B cell (primary cell): ENCODE results near the gene ESR2. TPM values are rescaled to one million over a fixed set of nuclear protein-coding genes. Genes with fewer than 3 reads are reported as not detected.

Source experiments
- ATAC-seq: fragments of 200-7000 bp; cut with Tn5 transposase; one replicate; pipeline ENCODE4 v1.10.0; 2021; ENCODE audit warnings: low read depth, mild to moderate bottlenecking, moderate number of reproducible peaks, moderate library complexity
- CTCF ChIA-PET: fragments of 350-600 bp; sonication (Branson Sonifier 250); formaldehyde crosslinking; loops from one replicate; lab custom pipeline; 2021; ENCODE audit warnings: antibody characterized with exemption, inconsistent platforms; lab: Charles Lee
- POLR2A ChIA-PET: fragments of 350-600 bp; sonication (Branson Sonifier 250); formaldehyde crosslinking; loops from one replicate; lab custom pipeline; 2021; ENCODE audit warnings: antibody characterized with exemption; lab: Charles Lee
- DNase-seq: peaks from one replicate; pipeline ENCODE4 v3.0.0; 2013
- H2AFZ ChIP-seq: 2 replicates; pipeline ENCODE4 v1.6.1; 2012; ENCODE audit warnings: mild to moderate bottlenecking, low read depth, low read length; ENCODE audit not compliant: insufficient read depth, poor library complexity, severe bottlenecking
- H3K27ac ChIP-seq, 2 donors: 1 replicate in 1 of 2; 2 replicates in 1 of 2; pipeline ENCODE4 v1.5.1; 2012 to 2013; ENCODE audit warnings: low read length in 2 of 2, mild to moderate bottlenecking in 2 of 2, moderate library complexity in 1 of 2
- H3K27me3 ChIP-seq, 4 experiments: fragments of 200-600 bp in 1 of 4; sonication (generic) in 1 of 4; replicated peaks in 1 of 4; 1 replicate in 2 of 4; 2 replicates in 2 of 4; pipeline versions ENCODE4 v1.6.1 to v1.7.0; 2013 to 2016; ENCODE audit warnings: low read length in 3 of 4, mild to moderate bottlenecking in 2 of 4, mixed read lengths in 1 of 4, moderate library complexity in 1 of 4; ENCODE audit not compliant: insufficient read depth in 4 of 4, control insufficient read depth in 3 of 4; ENCODE audit errors: control extremely low read depth in 1 of 4
- H3K36me3 ChIP-seq, 2 experiments: replicated peaks in 1 of 2; 1 replicate in 1 of 2; 2 replicates in 1 of 2; pipeline versions ENCODE4 v1.6.1 to v1.7.1; 2013; ENCODE audit warnings: low read length in 1 of 2; ENCODE audit not compliant: insufficient read depth in 2 of 2, control insufficient read depth in 1 of 2; ENCODE audit errors: control extremely low read depth in 1 of 2, extremely low read depth in 1 of 2
- H3K4me1 ChIP-seq, 2 donors: fragments of 200-600 bp in 1 of 2; sonication (generic) in 1 of 2; 1 replicate in 1 of 2; 2 replicates in 1 of 2; pipeline versions ENCODE4 v1.5.1 to v1.6.1; 2013 to 2017; ENCODE audit warnings: low read length in 2 of 2; ENCODE audit not compliant: control insufficient read depth in 2 of 2, insufficient read depth in 2 of 2
- H3K4me2 ChIP-seq: replicated peaks from 2 replicates; pipeline ENCODE3; 2012; ENCODE audit warnings: mild to moderate bottlenecking, low read depth, low read length; ENCODE audit not compliant: poor library complexity, severe bottlenecking
- H3K4me3 ChIP-seq, 5 experiments: fragments of 200-600 bp in 1 of 5; sonication (generic) in 1 of 5; 1 replicate in 3 of 5; 2 replicates in 2 of 5; pipeline versions ENCODE4 v1.5.1 to v1.7.0; 2011 to 2016; ENCODE audit warnings: low read length in 4 of 5, mild to moderate bottlenecking in 4 of 5, low read depth in 2 of 5, control low read depth in 1 of 5, moderate library complexity in 1 of 5; ENCODE audit not compliant: insufficient read depth in 1 of 5; ENCODE audit errors: control extremely low read depth in 1 of 5, extremely low read depth in 1 of 5
- H3K79me2 ChIP-seq: fragments of 200-600 bp; sonication (generic); one replicate; pipeline ENCODE4 v1.6.0; 2016; ENCODE audit warnings: low read length; ENCODE audit not compliant: control insufficient read depth, insufficient read depth
- H3K9ac ChIP-seq: fragments of 200-600 bp; sonication (generic); 2 replicates; pipeline ENCODE4 v1.6.1; 2017; ENCODE audit warnings: mild to moderate bottlenecking, low read length, moderate library complexity
- H3K9me3 ChIP-seq, 3 donors: one replicate each; pipeline versions ENCODE4 v1.6.1 to v1.7.1; 2013; ENCODE audit warnings: low read length in 2 of 3; ENCODE audit not compliant: control insufficient read depth in 2 of 3, insufficient read depth in 1 of 3; ENCODE audit errors: control extremely low read depth in 1 of 3
- H4K20me1 ChIP-seq: 2 replicates; pipeline ENCODE4 v1.6.0; 2012; ENCODE audit warnings: mild to moderate bottlenecking, low read length; ENCODE audit not compliant: insufficient read depth, control insufficient read depth, poor library complexity, severe bottlenecking
- H3K27ac Mint-ChIP-seq: one replicate; pipeline ENCODE4 v1.8.0; 2021; ENCODE audit warnings: mixed read lengths
- H3K27me3 Mint-ChIP-seq: one replicate; pipeline ENCODE4 v1.8.0; 2021; ENCODE audit warnings: mixed read lengths
- H3K4me1 Mint-ChIP-seq: one replicate; pipeline ENCODE4 v1.8.0; 2021; ENCODE audit warnings: mixed read lengths
- H3K4me3 Mint-ChIP-seq: one replicate; pipeline ENCODE4 v1.8.0; 2021; ENCODE audit warnings: mixed read lengths
- H3K9me3 Mint-ChIP-seq: one replicate; pipeline ENCODE4 v1.8.0; 2022; ENCODE audit warnings: mixed read lengths; ENCODE audit not compliant: insufficient read depth
- CTCF ChIP-seq: fragments of 200-600 bp; IDR thresholded peaks from one replicate; pipeline ENCODE4 v1.8.0; 2022; ENCODE audit warnings: antibody characterized with exemption, mild to moderate bottlenecking
- EZH2 ChIP-seq: IDR thresholded peaks from 2 replicates; pipeline ENCODE4 v1.6.1; 2012; ENCODE audit warnings: borderline replicate concordance, low read depth, mild to moderate bottlenecking, moderate library complexity, low read length; ENCODE audit not compliant: insufficient read depth, poor library complexity, severe bottlenecking
- WGBS: methylation state at CpG from one replicate; pipeline ENCODE4 v1.1.5; 2013; ENCODE audit warnings: missing lambda C conversion rate; ENCODE audit not compliant: insufficient coverage; 5-methylcytosine and 5-hydroxymethylcytosine counted together
- intact Hi-C: fragments of 100-400 bp; cut with micrococcal nuclease; formaldehyde crosslinking; loops from one replicate; pipeline ENCODE4 v1.10.0; 2022
- polyA plus RNA-seq: library from polyadenylated mRNA; depleted of rRNA; stranded (reverse); fragments of >200 nt; gene quantifications from 2 replicates; pipeline ENCODE4 v1.2.3, GENCODE V29; 2012
- total RNA-seq, 2 donors: library from RNA; stranded (reverse); fragments of 120-200 nt in 1 of 2; gene quantifications; 1 replicate in 1 of 2; 2 replicates in 1 of 2; pipeline versions ENCODE4 v1.2.3 to v1.2.4, GENCODE V29; 2013 to 2022

ESR2 gene
- total and polyA plus RNA-seq, 2 donors (not counting 1 experiment from before 2014, with no cell fraction given) = 5.4 to 87.8 TPM

- Histone ChIP-seq H3K4me3 (no peak overlapping the region), H3K27me3 (no peaks in the 10 kb centered on the region), H3K4me2 (no peak overlapping the region), H4K20me1 (no peaks in the 10 kb centered on the region), H3K4me1 (no peaks in the 10 kb centered on the region), H3K9ac (no peak overlapping the region), H3K79me2 (no peaks in the 10 kb centered on the region), H3K36me3 (no peaks in the 10 kb centered on the region), H2AFZ (no peak overlapping the region), H3K9me3 (no peaks in the 10 kb centered on the region), H3K27ac (no peak overlapping the region)
- DNase-seq = no peak
- no peaks in the 10 kb centered on the region for H3K4me1 Mint-ChIP-seq
- no peak overlapping the region for H3K27ac Mint-ChIP-seq
- H3K9me3 Mint-ChIP-seq = no peaks in the 10 kb centered on the region
- no peak for ATAC-seq
- TF ChIP-seq CTCF (no peak), EZH2 (no peak)
- no peaks in the 10 kb centered on the region for H3K27me3 Mint-ChIP-seq
- H3K4me3 Mint-ChIP-seq = no peak overlapping the region
- ChIA-PET POLR2A (no interaction called here), CTCF (interaction anchor here (1.0 to 2.2 kb wide), 3 partner anchors 12 to 145 kb away, joined by 3 to 12 read pairs (median 4); partner anchors contain the start of gene ESR2)
- WGBS = 100% methylated on average over 2 of the region's 8 CpGs
- intact Hi-C loops = no loop called here
Observed at GRCh38 chr14:64149921-64150320, 144.2 kb downstream of the ESR2 start.

- H3K4me3 Mint-ChIP-seq = no peak overlapping the region
- Histone ChIP-seq H3K4me2 (no peak overlapping the region), H3K9ac (no peak overlapping the region), H3K9me3 (no peaks in the 10 kb centered on the region), H4K20me1 (no peaks in the 10 kb centered on the region), H3K27me3 (no peaks in the 10 kb centered on the region), H3K79me2 (no peaks in the 10 kb centered on the region), H3K27ac (no peak overlapping the region), H3K36me3 (peaks cover 0 to 8% of the 10 kb centered on the region in 2 experiments), H3K4me3 (no peak overlapping the region), H3K4me1 (no peaks in the 10 kb centered on the region), H2AFZ (no peak overlapping the region)
- POLR2A ChIA-PET = no interaction called here
- intact Hi-C loops = no loop called here
- CTCF ChIA-PET = interaction anchor here (1.3 kb wide), 1 partner anchor 148 kb away, joined by 3 read pairs; no protein-coding TSS in a partner anchor
- H3K27ac Mint-ChIP-seq = no peak overlapping the region
- TF ChIP-seq CTCF (no peak), EZH2 (no peak)
- no peak for ATAC-seq
- H3K27me3 Mint-ChIP-seq = no peaks in the 10 kb centered on the region
- WGBS = 95% methylated on average over 5 of the region's 7 CpGs
- H3K4me1 Mint-ChIP-seq = no peaks in the 10 kb centered on the region
- no peaks in the 10 kb centered on the region for H3K9me3 Mint-ChIP-seq
- DNase-seq = no peak
Observed at GRCh38 chr14:64147126-64147790, 146.9 kb downstream of the ESR2 start.
